BE2C (cell line): ENCODE data around the gene KIFC3.

Source experiments
- DNase-seq: peaks from one replicate; pipeline ENCODE4 v3.0.0-alpha.2; 2020
- H3K27me3 ChIP-seq: fragments of 250-450 bp; sonication (Bioruptor Pico); 2 replicates; pipeline ENCODE4 v1.5.1; 2020; ENCODE audit warnings: mild to moderate bottlenecking
- H3K36me3 ChIP-seq: fragments of 250-450 bp; sonication (Bioruptor Pico); 2 replicates; pipeline ENCODE4 v1.5.1; 2020; ENCODE audit warnings: mild to moderate bottlenecking
- H3K4me1 ChIP-seq: fragments of 250-450 bp; sonication (Bioruptor Pico); 2 replicates; pipeline ENCODE4 v1.5.1; 2020
- H3K4me3 ChIP-seq: 2 replicates; pipeline ENCODE4 v1.5.1; 2011; ENCODE audit warnings: low read depth, low read length
- H3K9me3 ChIP-seq: fragments of 250-450 bp; sonication (Bioruptor Pico); 2 replicates; pipeline ENCODE4 v1.5.1; 2020
- CTCF ChIP-seq: IDR thresholded peaks from 2 replicates; pipeline ENCODE4 v1.5.1; 2012; ENCODE audit warnings: mild to moderate bottlenecking, low read depth, low read length

The KIFC3 gene

GRCh38 chr16:57773655-57774295, 28.5 kb downstream of the KIFC3 start:
- H3K36me3 ChIP-seq = no peaks in the 10 kb centered on the region; the same call in 1 of the 2 replicates
- no peak for DNase-seq
- TF ChIP-seq CTCF = no peak

GRCh38 chr16:57773019-57773418, 29.3 kb downstream of the KIFC3 start:
- no peaks in the 10 kb centered on the region for H3K9me3 ChIP-seq
- H3K4me1 ChIP-seq = no peaks in the 10 kb centered on the region
- H3K36me3 ChIP-seq = no peaks in the 10 kb centered on the region; the same call in 1 of the 2 replicates
- TF ChIP-seq CTCF = no peak
- DNase-seq = no peak
- H3K27me3 ChIP-seq = no peaks in the 10 kb centered on the region
- no peak overlapping the region for H3K4me3 ChIP-seq

More at GRCh38 chr16:57773655-57774295, 28.5 kb downstream of the KIFC3 start:
- H3K27me3 ChIP-seq = no peaks in the 10 kb centered on the region
- H3K4me3 ChIP-seq = no peak overlapping the region
- no peaks in the 10 kb centered on the region for H3K9me3 ChIP-seq
- H3K4me1 ChIP-seq = no peaks in the 10 kb centered on the region

GRCh38 chr16:57771141-57771785, 31.0 kb downstream of the KIFC3 start:
- H3K4me1 ChIP-seq = no peaks in the 10 kb centered on the region
- no peaks in the 10 kb centered on the region for H3K27me3 ChIP-seq
- H3K36me3 ChIP-seq = no peaks in the 10 kb centered on the region; the same call in 1 of the 2 replicates
- no peak for TF ChIP-seq CTCF
- DNase-seq = no peak
- H3K9me3 ChIP-seq = no peaks in the 10 kb centered on the region
- no peak overlapping the region for H3K4me3 ChIP-seq

- H3K9me3 ChIP-seq = no peaks in the 10 kb centered on the region
- no peak overlapping the region for H3K4me3 ChIP-seq
- peaks cover 6% of the 10 kb centered on the region for H3K4me1 ChIP-seq
- no peak for DNase-seq
- H3K27me3 ChIP-seq = no peaks in the 10 kb centered on the region
- H3K36me3 ChIP-seq = no peaks in the 10 kb centered on the region
- TF ChIP-seq CTCF = no peak
Measured at GRCh38 chr16:57770361-57770760, 31.9 kb downstream of the KIFC3 start.

GRCh38 chr16:57769541-57770145, 32.6 kb downstream of the KIFC3 start:
- no peak overlapping the region for H3K4me3 ChIP-seq
- H3K4me1 ChIP-seq = peaks cover 9% of the 10 kb centered on the region
- no peak for TF ChIP-seq CTCF
- no peak for DNase-seq
- H3K9me3 ChIP-seq = no peaks in the 10 kb centered on the region
- H3K27me3 ChIP-seq = no peaks in the 10 kb centered on the region
- no peaks in the 10 kb centered on the region for H3K36me3 ChIP-seq
